HCT116 (cell line): Measurements from ENCODE around the gene RAP1GAP2.
"Not testable (repeated sequence)": the region's sequence is repeated elsewhere in the genome, so short reads cannot be mapped to it uniquely, and the experiment has no call there.

Experiments used
- POLR2A ChIP-seq: IDR thresholded peaks from 2 replicates; pipeline ENCODE4 v1.7.0; 2011; ENCODE audit warnings: borderline replicate concordance; ENCODE audit not compliant: insufficient read depth, insufficient read length; ENCODE audit errors: extremely low read depth
- POLR2AphosphoS5 ChIP-seq: IDR thresholded peaks from 2 replicates; pipeline ENCODE4 v1.6.1; 2011; ENCODE audit warnings: mild to moderate bottlenecking, low read depth, low read length, moderate library complexity
- RAD21 ChIP-seq: IDR thresholded peaks from 2 replicates; pipeline ENCODE4 v1.6.1; 2012; ENCODE audit warnings: low read depth, mild to moderate bottlenecking
- TF ChIP-seq, protein P1 (sequence below), 3 experiments: fragments of 200-600 bp in 1 of 3; sonication (generic) in 1 of 3; IDR thresholded peaks in 2 of 3; conservative IDR thresholded peaks in 1 of 3; 2 replicates each; pipeline ENCODE4 v1.5.1; 2012 to 2017; ENCODE audit warnings: low read depth in 2 of 3, low read length in 2 of 3, antibody characterized with exemption in 1 of 3, borderline replicate concordance in 1 of 3, control low read depth in 1 of 3, mild to moderate bottlenecking in 1 of 3, mixed read lengths in 1 of 3, mixed run types in 1 of 3, moderate library complexity in 1 of 3; ENCODE audit not compliant: insufficient read depth in 1 of 3
- TF ChIP-seq, protein P2 (sequence below): IDR thresholded peaks from 2 replicates; pipeline ENCODE4 v1.6.1; 2012; ENCODE audit warnings: low read depth

DNA sequence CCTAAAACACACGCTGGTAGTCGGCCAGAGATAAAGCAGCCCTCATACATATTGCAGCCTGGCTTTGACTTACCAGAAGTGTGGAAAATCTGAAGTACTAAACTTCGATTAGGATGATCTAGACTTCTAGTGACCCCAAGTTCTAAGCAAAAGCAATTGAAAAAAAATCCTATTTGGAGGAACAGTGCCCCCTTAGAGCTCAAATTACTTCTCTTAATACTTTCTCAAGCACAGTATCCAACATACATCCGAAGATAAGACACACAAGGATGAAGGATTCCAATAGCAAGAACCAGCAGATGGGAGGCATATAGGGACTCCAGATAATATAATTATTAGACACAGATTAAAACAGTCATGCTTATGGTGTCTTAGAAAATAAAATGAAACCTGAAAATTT lies 277.6 kb downstream of the RAP1GAP2 start:
- TF ChIP-seq RAD21, POLR2A, POLR2AphosphoS5: not testable (repeated sequence)
- TF ChIP-seq, protein P1, sequence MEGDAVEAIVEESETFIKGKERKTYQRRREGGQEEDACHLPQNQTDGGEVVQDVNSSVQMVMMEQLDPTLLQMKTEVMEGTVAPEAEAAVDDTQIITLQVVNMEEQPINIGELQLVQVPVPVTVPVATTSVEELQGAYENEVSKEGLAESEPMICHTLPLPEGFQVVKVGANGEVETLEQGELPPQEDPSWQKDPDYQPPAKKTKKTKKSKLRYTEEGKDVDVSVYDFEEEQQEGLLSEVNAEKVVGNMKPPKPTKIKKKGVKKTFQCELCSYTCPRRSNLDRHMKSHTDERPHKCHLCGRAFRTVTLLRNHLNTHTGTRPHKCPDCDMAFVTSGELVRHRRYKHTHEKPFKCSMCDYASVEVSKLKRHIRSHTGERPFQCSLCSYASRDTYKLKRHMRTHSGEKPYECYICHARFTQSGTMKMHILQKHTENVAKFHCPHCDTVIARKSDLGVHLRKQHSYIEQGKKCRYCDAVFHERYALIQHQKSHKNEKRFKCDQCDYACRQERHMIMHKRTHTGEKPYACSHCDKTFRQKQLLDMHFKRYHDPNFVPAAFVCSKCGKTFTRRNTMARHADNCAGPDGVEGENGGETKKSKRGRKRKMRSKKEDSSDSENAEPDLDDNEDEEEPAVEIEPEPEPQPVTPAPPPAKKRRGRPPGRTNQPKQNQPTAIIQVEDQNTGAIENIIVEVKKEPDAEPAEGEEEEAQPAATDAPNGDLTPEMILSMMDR (IDR thresholded peaks at IDR 0.05 in 2 of 3, conservative IDR thresholded peaks at IDR 0.05 in 1 of 3; ENCODE audit: borderline replicate concordance in 1 of 3, insufficient read depth in 1 of 3, low read depth in 2 of 3, low read length in 2 of 3): not testable (repeated sequence)
- TF ChIP-seq, protein P2, sequence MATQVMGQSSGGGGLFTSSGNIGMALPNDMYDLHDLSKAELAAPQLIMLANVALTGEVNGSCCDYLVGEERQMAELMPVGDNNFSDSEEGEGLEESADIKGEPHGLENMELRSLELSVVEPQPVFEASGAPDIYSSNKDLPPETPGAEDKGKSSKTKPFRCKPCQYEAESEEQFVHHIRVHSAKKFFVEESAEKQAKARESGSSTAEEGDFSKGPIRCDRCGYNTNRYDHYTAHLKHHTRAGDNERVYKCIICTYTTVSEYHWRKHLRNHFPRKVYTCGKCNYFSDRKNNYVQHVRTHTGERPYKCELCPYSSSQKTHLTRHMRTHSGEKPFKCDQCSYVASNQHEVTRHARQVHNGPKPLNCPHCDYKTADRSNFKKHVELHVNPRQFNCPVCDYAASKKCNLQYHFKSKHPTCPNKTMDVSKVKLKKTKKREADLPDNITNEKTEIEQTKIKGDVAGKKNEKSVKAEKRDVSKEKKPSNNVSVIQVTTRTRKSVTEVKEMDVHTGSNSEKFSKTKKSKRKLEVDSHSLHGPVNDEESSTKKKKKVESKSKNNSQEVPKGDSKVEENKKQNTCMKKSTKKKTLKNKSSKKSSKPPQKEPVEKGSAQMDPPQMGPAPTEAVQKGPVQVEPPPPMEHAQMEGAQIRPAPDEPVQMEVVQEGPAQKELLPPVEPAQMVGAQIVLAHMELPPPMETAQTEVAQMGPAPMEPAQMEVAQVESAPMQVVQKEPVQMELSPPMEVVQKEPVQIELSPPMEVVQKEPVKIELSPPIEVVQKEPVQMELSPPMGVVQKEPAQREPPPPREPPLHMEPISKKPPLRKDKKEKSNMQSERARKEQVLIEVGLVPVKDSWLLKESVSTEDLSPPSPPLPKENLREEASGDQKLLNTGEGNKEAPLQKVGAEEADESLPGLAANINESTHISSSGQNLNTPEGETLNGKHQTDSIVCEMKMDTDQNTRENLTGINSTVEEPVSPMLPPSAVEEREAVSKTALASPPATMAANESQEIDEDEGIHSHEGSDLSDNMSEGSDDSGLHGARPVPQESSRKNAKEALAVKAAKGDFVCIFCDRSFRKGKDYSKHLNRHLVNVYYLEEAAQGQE: not testable (repeated sequence)
